ENCODE data around the gene SMURF1.
"Not testable (repeated sequence)": the region's sequence is repeated elsewhere in the genome, so short reads cannot be mapped to it uniquely, and the experiment has no call there.

SMURF1 gene

DNA sequence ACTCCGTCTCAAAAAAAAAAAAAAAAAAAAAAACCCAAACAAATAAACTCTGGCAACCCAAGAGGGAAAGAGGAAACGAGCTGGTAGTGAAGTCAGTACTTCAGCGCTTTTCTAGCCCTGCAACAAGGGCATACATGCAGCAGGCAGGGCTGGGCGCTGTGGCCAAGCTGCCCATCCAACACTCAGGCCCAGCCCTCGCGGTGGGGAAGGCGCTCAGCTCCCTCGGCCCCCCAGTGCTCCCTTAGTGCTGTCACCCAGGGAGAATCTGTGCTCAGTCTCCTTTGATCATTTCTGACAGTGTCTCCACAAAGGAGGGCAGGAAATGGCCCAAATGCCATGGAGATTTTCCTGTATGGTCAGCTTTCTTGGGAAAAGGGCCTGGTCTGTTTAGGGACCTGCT is 97.2 kb downstream of the SMURF1 start:
- DNase-seq = no peak

DNA sequence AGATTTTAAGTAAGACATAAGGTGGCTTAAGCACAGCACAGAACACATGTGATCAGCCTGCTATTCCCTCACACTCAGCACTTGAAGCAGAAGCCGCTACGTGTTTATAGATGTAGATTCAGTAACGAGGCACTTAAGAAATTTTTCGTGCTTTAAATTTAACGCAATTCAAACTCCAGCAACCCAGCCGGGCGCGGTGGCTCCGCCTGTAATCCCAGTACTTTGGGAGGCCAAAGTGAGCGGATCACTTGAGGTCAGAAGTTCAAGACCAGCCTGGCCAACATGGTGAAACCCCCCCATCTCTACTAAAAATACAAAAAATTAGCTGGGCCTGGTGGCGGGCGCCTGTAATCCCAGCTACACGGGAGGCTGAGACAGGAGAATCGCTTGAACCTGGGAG is 97.6 kb downstream of the SMURF1 start:
- DNase-seq = not testable (repeated sequence)

DNA sequence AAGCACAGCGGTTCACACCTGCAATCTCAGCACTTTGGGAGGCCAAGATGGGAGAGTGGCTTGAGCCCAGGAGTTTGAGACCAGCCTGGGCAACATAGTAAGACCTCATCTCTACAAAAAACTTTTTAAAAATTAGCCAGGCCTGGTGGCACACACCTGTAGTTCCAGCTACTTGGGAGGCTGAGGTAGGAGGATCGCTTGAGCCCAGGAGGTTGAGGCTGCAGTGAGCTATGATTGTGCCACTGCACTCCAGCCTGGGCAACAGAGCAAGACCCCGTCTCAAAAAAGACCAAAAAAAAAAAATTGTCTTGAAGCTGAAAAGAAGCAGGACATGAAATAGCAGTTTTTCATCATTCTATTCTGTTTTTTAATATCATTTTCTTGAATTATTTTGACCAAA is 99.0 kb downstream of the SMURF1 start:
- DNase-seq = not testable (repeated sequence)

DNA sequence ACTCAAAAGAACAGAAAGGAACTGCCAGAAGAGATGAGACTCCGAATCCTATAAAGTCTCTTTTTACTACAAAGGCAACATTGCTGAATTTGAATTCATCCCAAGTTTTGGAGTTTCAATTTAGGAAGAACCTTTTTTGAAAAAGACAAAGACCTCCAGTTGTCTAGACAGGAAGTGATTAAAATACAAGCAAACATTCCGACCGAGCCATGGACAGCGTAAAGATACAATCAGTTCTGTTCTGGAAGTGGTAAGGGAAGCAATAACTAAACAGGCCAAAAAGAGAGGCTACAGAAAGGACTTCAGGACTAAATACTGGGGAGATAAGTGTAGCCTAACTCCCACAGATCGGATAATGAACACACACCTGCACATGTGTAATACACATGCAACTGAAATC is 101.0 kb downstream of the SMURF1 start:
- no peak for DNase-seq

DNA sequence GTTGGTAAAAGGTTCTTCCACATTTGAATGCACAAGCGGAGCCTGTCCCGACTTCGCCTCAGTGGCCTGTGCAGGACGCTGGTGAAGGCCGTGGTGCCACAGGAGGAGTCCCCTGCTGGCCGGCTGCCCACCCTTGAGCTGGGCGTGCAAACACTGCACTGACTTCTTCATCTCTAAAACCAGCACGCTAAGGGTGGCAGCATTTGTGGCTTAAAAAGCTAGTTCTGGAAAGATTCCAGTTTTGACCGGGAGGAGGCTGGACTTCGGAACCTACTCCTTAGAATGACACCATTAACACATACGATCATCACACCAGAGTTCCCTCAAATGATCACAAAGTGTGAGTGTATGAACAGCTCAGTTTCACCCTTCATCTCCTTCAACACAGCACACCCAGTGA is 102.4 kb downstream of the SMURF1 start:
- DNase-seq = no peak

DNA sequence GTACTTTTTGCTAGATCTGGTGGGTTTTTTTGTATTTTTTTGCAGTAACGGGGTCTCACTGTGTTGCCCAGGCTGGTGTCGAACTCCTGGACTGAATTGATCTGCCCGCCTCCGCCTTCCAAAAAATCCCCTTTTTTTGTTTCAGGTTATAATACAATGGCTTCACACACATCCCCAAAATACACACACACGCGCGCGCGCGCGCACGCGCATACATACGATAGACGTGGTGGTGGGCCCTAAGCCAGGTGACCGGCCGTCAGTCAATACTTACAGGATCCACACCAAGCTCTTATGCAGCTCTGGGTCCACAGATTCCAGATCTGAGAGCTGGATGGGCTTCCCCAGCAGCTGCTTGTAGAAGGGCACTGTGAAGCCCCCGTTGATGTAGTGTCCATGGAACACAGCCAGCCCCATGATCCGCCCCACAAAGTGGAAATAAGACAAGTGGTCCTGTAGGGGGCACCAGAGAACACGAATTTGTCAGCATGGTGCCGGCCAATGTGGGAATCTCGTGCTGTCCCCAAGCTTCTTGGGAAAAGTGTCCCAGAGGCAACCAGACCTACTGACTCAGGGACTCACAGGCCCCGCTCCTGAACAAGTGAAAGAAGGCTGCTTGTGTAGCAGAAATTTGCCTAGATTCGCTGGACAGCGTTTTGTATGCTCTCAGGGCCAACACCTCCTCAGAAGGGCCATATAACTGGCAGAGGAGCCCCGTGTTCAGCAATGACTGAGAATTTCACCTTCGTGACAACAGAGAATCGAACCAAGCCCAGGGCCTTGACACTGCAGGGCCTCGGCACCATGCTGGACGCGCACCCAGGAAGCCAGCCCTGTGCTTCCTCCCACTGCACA is 103.6 kb downstream of the SMURF1 start:
- DNase-seq = peak; percentile 51

DNA sequence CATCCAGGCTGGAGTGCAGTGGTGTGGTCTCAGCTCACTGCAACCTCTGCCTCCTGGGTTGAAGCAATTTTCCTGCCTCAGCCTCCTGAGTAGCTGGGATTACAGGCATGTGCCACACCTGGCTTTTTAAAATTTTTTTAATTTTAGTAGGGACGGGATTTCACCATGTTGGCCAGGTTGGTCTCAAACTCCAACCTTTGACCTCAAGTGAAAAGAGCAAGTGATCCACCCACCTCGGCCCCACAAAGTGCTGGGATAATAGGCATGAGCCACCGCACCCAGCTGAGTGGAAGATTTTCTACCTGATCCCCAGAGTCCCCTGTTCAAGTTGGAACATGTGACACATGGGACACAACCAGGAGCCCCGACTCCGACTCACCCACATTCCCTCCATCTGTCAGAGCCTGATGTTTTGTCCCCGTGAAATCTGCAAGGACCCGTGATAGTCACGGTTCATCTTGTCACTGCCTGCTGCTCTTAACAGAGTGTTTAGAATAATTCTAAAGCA is 104.5 kb downstream of the SMURF1 start:
- no peak for DNase-seq

DNA sequence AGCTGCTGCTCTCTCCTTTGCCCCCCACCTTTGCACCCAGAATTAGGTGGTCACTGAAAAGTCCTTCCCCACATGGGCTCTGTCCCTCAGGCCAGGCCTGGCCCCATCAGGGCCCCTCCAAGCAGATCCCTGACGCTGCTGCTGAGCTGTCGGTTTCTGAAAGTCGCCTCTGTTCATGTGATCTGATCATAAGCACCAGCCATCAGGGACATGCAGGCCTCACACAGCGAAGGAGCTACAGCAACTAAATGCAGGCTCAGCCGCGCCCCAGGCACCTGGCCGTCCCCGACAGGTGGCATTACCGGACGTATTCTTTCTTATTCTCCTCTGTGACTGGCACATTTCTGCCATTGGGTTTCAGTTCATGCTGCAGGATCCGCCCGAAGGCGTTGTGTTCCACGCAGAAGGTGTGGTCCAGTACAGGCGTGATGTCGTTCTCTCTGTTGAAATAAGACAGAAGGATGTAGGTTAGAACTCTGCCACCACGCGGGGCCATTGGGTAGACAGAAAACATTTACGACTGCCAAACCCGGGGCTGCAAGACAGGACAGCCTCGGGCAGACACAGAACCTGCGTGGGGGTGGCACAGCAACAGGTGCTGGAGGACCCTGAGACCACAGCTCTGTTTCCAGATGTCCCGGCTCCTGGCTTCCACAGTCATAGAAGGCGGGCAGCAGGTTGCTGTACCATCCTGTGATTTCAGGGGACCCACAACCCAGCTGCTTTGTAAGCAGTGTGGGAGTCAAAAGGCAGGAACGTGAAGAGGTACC is 105.6 kb downstream of the SMURF1 start:
- DNase-seq = no peak

DNA sequence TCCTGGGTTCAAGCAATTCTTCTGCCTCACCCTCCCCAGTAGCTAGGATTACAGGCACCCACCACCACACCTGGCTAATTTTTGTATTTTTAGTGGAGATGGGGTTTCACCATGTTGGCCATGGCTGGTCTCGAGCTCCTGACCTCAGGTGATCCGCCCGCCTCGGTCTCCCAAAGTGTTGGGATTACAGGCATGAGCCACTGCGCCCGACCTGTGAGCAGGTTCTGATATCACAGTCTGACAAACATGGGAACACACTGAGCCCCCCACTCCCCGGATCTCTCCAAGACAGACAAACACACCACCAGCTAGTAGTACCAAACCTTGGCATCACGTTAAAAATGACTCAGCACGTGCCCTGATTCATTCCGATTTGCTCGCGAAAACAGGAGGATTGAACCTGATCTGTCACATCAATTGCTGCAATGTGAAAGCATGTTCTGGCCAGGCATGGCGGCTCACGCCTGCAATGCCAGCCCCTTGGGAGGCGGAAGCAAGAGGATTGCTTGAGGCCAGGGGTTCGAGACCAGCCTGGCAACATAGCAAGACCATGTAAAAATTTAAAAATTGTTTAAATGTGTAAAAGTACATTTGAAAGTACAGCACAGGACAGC is 106.5 kb downstream of the SMURF1 start:
- no peak for DNase-seq

DNA sequence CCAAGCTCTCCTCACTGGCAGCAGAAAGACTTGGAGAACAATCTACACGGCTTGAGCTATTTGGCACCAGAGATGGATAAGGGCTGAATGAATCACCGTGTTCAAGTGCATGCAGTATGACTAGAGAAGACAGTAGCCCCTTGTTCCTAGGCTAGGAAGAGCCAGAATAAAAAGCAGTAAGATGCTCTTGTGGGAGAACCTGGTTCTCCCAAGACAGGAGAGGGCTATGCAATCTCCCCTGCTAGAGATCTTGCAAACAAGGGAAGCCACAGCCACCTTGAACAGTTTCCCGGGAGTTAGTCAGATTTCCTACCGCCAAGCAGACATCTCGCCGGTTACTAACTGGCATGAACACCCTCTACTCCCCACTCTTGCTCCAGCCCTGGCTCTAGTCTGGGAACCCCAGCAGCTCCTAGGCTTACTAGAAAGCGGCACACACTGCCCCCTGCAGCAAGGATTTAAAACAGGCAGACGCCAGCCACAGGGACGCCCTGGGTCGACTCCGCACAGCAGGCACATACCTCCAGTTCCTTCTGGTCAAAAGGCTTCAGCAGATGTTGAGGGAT is 107.3 kb downstream of the SMURF1 start:
- DNase-seq = no peak

DNA sequence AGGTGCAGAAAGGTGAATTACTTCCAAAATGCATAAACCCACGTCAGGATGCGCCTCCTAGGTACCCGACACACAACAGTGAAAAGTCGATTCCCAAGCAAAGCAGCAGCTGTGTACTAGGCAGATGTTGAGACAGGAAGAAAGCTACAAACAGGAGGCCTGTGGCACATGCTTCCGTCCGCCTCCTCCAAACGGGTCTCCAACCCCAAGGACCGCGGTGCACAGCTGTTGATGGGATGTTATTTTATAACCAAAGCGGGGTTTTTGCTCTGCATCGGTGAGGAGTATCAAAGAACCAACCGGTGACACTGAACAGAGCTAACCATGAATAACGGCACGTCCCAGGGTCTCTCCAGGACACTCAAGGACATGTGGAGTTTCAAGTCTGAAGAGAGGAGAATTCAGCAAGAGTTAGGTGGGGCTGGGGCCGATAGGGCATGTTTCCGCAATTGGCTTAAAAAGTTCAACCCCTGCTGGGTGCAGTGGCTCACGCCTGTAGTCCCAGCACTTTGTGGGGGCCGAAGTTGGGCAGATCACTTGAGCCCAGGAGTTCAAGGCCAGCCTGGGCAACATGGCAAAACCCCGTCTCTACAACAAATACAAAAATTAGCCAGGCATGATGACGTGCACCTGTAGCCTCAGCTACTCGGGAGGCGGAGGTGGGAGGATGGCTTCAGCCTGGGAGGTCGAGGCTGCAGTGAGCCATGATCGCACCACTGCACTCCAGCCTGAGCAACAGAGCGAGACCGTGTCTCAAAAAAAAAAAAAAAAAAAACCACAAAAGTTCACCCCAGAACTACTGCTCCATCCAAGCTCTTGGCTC is 108.0 kb downstream of the SMURF1 start:
- no peak for DNase-seq

DNA sequence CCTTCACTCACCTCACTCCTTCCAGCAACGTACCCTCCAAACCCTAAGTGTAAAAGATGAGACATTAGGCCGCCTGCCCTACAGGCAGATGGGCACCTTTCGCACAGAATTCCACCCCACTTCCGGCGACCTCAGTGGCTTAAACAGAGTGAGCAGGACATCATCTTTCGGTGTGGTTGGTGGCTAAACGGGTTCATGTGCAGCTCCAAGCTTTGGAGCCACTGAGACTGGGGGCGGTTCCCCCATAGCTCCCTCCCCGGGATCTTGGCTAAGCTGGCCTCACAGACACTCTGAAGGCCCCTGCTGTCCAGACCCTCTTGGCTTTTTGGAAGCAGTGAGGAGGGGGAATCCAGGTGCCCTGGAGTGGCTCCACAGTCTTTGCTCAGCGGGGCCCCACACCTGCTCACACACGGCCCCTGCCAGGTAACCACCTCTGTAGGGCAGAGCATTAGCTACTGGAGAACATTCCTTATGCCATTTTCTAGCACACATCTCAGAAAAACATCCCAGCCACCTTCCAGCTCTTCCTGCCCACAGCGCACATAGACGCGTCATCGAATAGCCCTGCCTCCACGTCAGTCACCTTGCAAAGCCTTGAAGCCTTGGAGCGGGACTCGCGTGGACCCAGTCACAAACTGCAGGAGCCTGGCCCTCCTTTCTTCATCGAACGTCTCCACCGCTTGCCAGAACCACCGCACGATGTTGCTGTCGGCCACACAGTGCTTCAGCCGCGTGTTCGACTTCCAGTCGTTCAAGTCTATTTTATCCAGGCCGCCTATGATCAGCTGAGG is 108.8 kb downstream of the SMURF1 start:
- no peak for DNase-seq

DNA sequence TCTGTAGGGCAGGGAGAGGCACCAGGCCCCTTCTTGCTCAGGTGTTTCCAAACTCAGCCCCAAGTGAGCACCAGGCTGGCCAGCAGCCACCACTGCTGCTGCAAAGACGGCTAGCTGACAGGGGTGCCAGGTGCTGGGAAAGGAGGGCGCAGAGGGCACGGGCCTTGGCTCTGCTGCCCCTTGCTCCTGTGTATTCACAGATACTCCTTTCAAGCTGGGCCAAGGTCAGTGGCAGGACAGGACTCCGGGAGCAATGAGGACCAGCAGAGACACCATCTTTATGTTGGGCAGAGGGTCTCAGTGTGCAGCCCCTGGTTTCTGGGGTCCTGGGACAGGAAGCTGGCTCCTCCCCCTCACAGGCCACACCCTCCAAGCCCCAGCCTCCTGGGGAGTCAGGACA is 110.1 kb downstream of the SMURF1 start:
- no peak for DNase-seq

DNA sequence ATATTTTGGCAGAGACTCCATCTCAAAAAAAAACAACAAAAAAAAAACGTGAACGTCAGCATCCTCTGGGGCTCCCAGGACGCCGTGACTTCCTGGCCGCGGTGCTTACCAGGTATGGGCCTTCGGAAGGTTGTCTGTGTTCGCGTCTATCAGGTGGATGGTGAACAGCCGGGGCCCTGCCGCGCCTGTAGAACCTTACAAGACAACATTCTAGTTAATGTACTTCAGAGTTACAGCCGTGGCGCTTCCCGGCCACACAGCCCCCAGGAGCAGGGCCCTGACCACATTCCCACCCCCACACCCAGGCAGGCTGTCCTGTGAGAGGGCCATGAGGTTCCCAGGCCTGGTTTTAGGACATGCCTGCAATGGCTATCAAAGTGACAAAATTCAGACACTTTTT is 111.0 kb downstream of the SMURF1 start:
- no peak for DNase-seq

DNA sequence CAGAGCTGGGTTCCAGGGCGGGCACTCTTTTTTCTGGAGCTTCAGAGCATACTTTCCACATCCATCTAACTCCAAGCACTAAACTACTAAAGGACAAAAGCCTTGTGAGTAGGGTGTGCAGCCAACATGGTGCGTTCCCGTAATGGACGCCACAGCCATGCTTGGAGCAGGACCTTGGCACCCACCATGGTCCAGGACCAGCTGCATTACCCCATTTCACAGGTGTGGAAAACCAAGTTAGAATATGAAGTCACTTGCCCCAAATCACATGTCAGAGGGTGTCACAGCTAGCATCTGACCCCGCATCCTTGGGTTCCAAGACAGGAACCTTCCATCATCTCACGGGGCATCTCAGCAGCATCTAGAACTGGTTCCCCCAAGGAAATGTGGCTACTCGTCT is 112.4 kb downstream of the SMURF1 start:
- no peak for DNase-seq

DNA sequence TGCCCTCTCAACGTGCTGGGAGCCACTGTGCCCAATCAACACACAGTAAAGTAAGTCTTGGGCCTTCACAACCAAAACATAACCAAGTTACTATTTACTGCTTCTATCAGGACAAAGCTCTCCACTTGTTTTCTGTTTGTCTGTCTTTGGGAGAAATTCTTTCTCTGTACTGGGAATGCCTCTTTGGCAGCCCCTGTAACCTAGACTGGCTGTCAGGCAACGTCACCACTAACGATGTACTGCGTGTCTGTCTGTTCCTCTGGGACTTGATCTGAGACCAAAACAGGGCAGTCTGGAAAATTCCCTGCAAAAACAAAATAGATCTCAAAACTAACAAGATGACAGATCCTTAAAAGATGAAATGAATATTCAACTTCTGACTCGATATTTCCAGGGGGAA is 113.0 kb downstream of the SMURF1 start:
- DNase-seq = no peak

DNA sequence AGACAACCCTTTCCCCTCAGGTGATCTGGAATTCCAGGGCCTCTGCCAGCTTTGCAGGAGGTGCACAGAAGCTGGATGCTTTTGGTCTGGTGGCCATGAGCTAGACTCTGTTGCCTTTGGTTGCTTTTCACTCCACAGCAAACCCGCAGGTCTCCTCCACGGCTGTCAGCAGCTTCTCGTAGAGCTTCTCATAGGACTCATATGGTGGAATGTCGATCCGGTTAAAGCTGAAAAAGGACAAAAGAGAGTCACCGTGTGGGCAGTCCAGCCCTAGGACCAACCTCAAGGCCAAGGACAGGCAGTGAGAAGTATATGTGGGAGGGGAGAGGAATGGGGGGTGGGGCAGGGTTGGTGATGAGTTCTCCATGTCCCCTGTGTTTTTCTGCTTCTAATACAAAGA is 113.5 kb downstream of the SMURF1 start:
- no peak for DNase-seq

DNA sequence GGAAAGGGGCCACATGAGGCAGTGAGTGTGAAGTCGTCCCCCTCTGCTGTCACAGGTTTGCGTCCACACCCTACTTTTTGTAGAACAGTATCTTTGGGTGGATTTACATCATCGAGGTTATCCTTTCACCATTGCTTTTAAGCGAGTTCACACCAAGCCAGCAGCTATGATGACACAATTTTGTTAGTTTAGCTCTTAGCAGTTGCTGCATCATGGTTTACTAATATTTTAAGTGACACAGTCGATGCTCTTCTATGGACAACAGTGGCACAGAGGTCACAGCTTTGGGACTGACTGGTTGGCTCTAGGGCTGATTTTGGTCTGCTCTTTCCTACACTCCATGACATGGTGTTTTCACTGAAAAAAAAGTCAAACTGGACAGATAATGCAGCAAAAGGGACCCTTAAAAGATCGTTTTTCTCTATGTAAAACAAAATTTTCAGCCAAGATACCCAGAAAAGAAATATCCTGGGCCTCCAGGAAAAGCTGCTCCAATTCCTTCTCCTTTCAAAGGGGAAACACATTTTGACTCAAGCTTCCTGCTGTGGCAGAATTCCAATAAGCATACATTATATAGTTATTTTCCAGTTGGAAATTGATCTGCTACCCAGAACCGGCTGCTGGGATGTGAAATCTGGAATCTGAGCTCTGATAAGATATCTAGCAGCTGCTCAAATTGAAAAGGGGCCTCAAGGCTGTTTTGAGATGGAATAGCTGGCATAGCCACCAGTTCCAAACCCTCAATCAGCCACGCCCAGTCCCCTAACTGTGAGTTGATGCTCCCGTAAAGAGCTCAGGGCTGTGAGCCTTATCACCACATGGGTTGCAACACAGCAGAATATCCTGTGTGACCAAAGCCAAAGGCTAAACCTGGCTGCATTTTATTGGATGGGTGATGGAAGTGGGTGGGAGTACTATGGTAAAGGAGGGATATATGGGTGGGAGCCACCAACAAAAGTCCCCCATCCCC is 114.2 kb downstream of the SMURF1 start:
- no peak for DNase-seq

DNA sequence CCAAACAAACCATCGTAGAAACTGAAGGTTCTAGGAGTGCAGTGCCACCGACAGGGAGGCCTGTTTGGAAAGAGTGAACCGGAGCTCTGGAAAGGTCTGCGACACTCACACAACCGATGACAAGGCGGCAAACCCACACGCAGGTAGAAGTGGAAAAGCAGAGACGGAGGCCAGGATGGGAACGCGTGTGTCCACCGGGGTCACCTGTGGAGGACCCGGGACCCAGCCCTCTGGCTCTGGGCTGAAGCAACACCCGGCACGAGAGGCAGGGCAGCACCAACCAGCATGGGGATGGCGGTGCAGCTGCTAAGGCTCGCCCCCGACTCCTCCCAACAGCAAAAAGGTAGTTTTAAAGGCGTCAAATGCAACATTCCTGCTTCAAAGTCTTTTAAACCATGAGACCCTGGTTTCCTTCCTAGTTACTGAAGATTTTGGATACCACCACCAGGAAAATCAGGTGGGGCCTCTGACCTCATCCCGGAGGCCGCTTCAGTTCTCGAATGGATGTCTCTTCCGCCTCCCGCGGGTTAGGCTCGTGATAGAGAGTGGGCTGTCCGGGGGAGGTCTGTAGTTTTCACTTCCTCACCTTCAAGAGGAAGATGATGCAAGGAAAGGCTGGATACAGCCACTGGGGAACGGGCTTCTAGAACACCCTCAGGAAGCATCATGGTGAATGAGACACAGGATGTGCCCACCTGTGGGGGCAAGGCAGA is 115.5 kb downstream of the SMURF1 start:
- no peak for DNase-seq

DNA sequence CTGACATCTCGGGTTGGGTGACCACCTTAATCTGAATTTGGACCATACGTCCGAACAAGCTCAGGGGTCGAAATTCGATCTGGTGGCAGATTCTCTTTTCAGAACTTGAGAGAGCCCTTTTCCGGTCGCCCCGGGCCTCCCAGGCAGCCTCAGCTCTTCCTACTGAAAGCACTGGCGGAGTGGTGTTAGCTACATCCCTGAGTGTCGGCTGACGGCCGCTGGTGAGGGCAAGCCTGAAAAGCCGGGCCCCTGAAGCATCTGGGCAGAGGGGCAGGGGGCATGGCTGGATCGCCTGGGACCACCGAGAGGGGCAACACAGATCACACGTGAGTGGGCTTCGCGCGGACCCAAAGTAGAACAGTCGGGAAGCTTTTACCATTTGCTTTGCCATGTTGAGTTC is 116.1 kb downstream of the SMURF1 start:
- DNase-seq = no peak

Data from central memory CD4-positive, alpha-beta T cell (primary cell).